ENCODE data around the gene SPSB3. TPM values are rescaled to one million over a fixed set of nuclear protein-coding genes. Genes with fewer than 3 reads are reported as not detected.

The SPSB3 gene
- total and polyA plus RNA-seq, 4 donors: 27.7 to 60.5 (median 37.8) TPM

- no peak for DNase-seq (ENCODE audit: low spot score)
- Histone ChIP-seq H3K4me3 (ENCODE audit: low read depth in 1 of 3, low read length in 3 of 3) (no peak overlapping the region), H3K9me3 (ENCODE audit: control insufficient read depth in 4 of 4, low read length in 3 of 4) (no peaks in the 10 kb centered on the region), H3K27ac (ENCODE audit: low read depth in 1 of 2, low read length in 2 of 2) (no peak overlapping the region), H3K36me3 (ENCODE audit: control insufficient read depth in 4 of 4, insufficient read depth in 3 of 4, low read depth in 1 of 4, low read length in 3 of 4) (peaks cover 0 to 18% (median 10%) of the 10 kb centered on the region in 4 donors), H3K9ac (ENCODE audit: low read depth in 1 of 2, low read length in 2 of 2) (no peak overlapping the region), H3K27me3 (ENCODE audit: control insufficient read depth in 4 of 4, insufficient read depth in 4 of 4, low read length in 3 of 4) (no peaks in the 10 kb centered on the region), H3K4me1 (ENCODE audit: control insufficient read depth in 4 of 4, insufficient read depth in 4 of 4, low read length in 3 of 4) (peaks cover 13 to 58% (median 38%) of the 10 kb centered on the region in 4 donors)
- WGBS: 93% methylated on average over 30 of the region's 30 CpGs
- TF ChIP-seq EGR1 (IDR thresholded peaks at IDR 0.05; ENCODE audit: low read depth in 2 of 2): no peak
- no peak for TF ChIP-seq GABPA (IDR thresholded peaks at IDR 0.05 in 1 of 2, conservative IDR thresholded peaks at IDR 0.05 in 1 of 2)
- TF ChIP-seq RXRA (IDR thresholded peaks at IDR 0.05): no peak
Measured at GRCh38 chr16:1775006-1775845, 7.1 kb downstream of the SPSB3 start.

- TF ChIP-seq RAD21 (IDR thresholded peaks at IDR 0.05) (no peak), REST (IDR thresholded peaks at IDR 0.05) (no peak), MAX (IDR thresholded peaks at IDR 0.05) (no peak), JUND (IDR thresholded peaks at IDR 0.05) (no peak), TAF1 (conservative IDR thresholded peaks at IDR 0.05) (no peak), FOXA1 (IDR thresholded peaks at IDR 0.05) (no peak), ATF3 (IDR thresholded peaks at IDR 0.05) (no peak), FOXA2 (IDR thresholded peaks at IDR 0.05) (no peak), HNF4A (conservative IDR thresholded peaks at IDR 0.05) (no peak), SP1 (IDR thresholded peaks at IDR 0.05) (no peak), CTCF (IDR thresholded peaks at IDR 0.05; ENCODE audit: low read depth, low read length, missing input control) (no peak), RXRA (IDR thresholded peaks at IDR 0.05) (no peak), YY1 (IDR thresholded peaks at IDR 0.05) (no peak), NR2F2 (IDR thresholded peaks at IDR 0.05) (no peak), ZBTB33 (IDR thresholded peaks at IDR 0.05) (no peak)
- Histone ChIP-seq H3K9ac (ENCODE audit: low read depth in 1 of 2, low read length in 2 of 2) (no peak overlapping the region), H3K27ac (ENCODE audit: low read depth in 1 of 2, low read length in 2 of 2) (no peak overlapping the region), H3K4me1 (ENCODE audit: control insufficient read depth in 4 of 4, insufficient read depth in 4 of 4, low read length in 3 of 4) (peaks cover 10 to 57% (median 33%) of the 10 kb centered on the region in 4 donors), H3K9me3 (ENCODE audit: control insufficient read depth in 4 of 4, low read length in 3 of 4) (no peaks in the 10 kb centered on the region), H3K36me3 (ENCODE audit: control insufficient read depth in 4 of 4, insufficient read depth in 3 of 4, low read depth in 1 of 4, low read length in 3 of 4) (peaks cover 0 to 18% (median 10%) of the 10 kb centered on the region in 4 donors), H3K4me3 (ENCODE audit: low read depth in 1 of 3, low read length in 3 of 3) (no peak overlapping the region), H3K27me3 (ENCODE audit: control insufficient read depth in 4 of 4, insufficient read depth in 4 of 4, low read length in 3 of 4) (no peaks in the 10 kb centered on the region)
- 92% methylated on average over 7 of the region's 7 CpGs for WGBS
- no peak for DNase-seq (ENCODE audit: low spot score)
Measured at GRCh38 chr16:1774448-1774780, 8.0 kb downstream of the SPSB3 start.

All from liver (tissue), 9 donors.